IMR-90 (cell line): ENCODE results near the gene EFCAB8.

Source experiments
- BHLHE40 ChIP-seq: fragments of 150-350 bp; IDR thresholded peaks from 2 replicates; pipeline ENCODE4 v1.6.1; 2016; ENCODE audit warnings: mild to moderate bottlenecking, low read depth, low read length
- CTCF ChIP-seq: conservative IDR thresholded peaks from 2 replicates; pipeline ENCODE4 v1.5.1; 2012; ENCODE audit warnings: mild to moderate bottlenecking, low read depth, low read length, improper control_type of control experiment
- ELK1 ChIP-seq: fragments of 150-350 bp; IDR thresholded peaks from 2 replicates; pipeline ENCODE4 v1.6.1; 2016; ENCODE audit warnings: low read depth, mild to moderate bottlenecking, low read length, moderate library complexity, borderline replicate concordance
- MAFK ChIP-seq: IDR thresholded peaks from 2 replicates; pipeline ENCODE4 v1.6.1; 2012; ENCODE audit warnings: low read depth, low read length, improper control_type of control experiment
- MAZ ChIP-seq: IDR thresholded peaks from 2 replicates; pipeline ENCODE4 v1.6.1; 2012; ENCODE audit warnings: low read depth, mild to moderate bottlenecking, low read length, improper control_type of control experiment, moderate library complexity, borderline replicate concordance
- MXI1 ChIP-seq: IDR thresholded peaks from 2 replicates; pipeline ENCODE4 v1.6.1; 2012; ENCODE audit warnings: low read depth, mild to moderate bottlenecking, low read length, moderate library complexity, borderline replicate concordance
- POLR2A ChIP-seq: IDR thresholded peaks from 2 replicates; pipeline ENCODE4 v1.6.1; 2012; ENCODE audit warnings: mild to moderate bottlenecking, low read depth, low read length
- RAD21 ChIP-seq: IDR thresholded peaks from 2 replicates; pipeline ENCODE4 v1.6.1; 2012; ENCODE audit warnings: low read length, improper control_type of control experiment
- RFX5 ChIP-seq: IDR thresholded peaks from 2 replicates; pipeline ENCODE4 v1.8.0; 2012; ENCODE audit warnings: low read depth, mild to moderate bottlenecking, low read length, moderate library complexity
- SMC3 ChIP-seq: fragments of 150-350 bp; IDR thresholded peaks from 2 replicates; pipeline ENCODE4 v1.6.1; 2016; ENCODE audit warnings: low read depth, mild to moderate bottlenecking, antibody characterized with exemption, low read length, moderate library complexity
- USF2 ChIP-seq: fragments of 150-350 bp; IDR thresholded peaks from 2 replicates; pipeline ENCODE4 v1.6.1; 2017; ENCODE audit warnings: mild to moderate bottlenecking, antibody characterized with exemption, low read length, low read depth

GRCh38 chr20:32841632-32842031, 17.1 kb upstream of the EFCAB8 start:
- TF ChIP-seq CTCF (no peak), RAD21 (no peak), MXI1 (no peak), POLR2A (no peak), RFX5 (no peak), SMC3 (no peak), MAZ (no peak), ELK1 (no peak), USF2 (no peak), BHLHE40 (no peak), MAFK (no peak)
